Measurements from ENCODE around the gene NKPD1.

DNA sequence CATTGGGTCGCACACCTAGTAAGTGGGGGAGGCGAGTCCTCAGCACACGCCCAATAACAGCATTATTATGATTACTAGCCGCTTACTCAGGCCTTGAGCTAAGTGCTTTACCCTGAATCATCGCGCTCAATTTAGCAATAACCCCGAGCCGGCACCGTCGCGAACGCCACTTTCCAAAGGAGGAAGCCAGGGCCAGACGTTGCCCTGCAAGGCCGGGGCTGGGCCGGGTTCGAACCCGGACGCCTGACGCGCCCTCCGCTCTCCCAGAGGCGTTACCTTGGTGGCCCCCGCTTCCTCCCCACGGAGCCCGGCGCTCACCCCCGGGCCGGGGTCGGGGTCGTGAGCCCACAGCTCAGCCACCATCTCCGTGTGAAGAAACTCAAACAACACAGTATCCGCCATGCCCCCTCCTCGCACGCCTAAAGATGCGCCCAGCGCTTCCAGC, 17.1 kb upstream of the NKPD1 start, which contains the start of gene TRAPPC6A:
- TF ChIP-seq, protein P1, sequence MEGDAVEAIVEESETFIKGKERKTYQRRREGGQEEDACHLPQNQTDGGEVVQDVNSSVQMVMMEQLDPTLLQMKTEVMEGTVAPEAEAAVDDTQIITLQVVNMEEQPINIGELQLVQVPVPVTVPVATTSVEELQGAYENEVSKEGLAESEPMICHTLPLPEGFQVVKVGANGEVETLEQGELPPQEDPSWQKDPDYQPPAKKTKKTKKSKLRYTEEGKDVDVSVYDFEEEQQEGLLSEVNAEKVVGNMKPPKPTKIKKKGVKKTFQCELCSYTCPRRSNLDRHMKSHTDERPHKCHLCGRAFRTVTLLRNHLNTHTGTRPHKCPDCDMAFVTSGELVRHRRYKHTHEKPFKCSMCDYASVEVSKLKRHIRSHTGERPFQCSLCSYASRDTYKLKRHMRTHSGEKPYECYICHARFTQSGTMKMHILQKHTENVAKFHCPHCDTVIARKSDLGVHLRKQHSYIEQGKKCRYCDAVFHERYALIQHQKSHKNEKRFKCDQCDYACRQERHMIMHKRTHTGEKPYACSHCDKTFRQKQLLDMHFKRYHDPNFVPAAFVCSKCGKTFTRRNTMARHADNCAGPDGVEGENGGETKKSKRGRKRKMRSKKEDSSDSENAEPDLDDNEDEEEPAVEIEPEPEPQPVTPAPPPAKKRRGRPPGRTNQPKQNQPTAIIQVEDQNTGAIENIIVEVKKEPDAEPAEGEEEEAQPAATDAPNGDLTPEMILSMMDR (IDR thresholded peaks at IDR 0.05) = no peak
- TF ChIP-seq POLR2A (IDR thresholded peaks at IDR 0.05) = peak; percentile 51 to 70
